SK-N-SH (cell line): Measurements from ENCODE around the gene ARF5. TPM values are rescaled to one million over a fixed set of nuclear protein-coding genes. Genes with fewer than 3 reads are reported as not detected.

Experiments used
- CTCF ChIA-PET: fragments of 300-600, 350-600 bp; formaldehyde crosslinking; extraction: SDS; loops from one replicate; lab custom pipeline; 2021; lab: Yijun Ruan, JAX
- POLR2A ChIA-PET: fragments of 350-600 bp; sonication (Branson Sonifier 250); formaldehyde crosslinking; extraction: SDS; loops from one replicate; lab custom pipeline; 2020; ENCODE audit warnings: antibody characterized with exemption, inconsistent platforms; lab: Yijun Ruan, JAX
- DNase-seq: peaks from one replicate; pipeline ENCODE4 v3.0.0; 2012
- H2AFZ ChIP-seq: fragments of 200-600 bp; sonication (generic); 2 replicates; pipeline ENCODE4 v1.8.1; 2016; ENCODE audit warnings: antibody characterized with exemption, mild to moderate bottlenecking, low read depth
- H3F3A ChIP-seq: fragments of 200-600 bp; sonication (generic); replicated peaks from 2 replicates; pipeline ENCODE3; 2016; ENCODE audit warnings: antibody characterized with exemption, mild to moderate bottlenecking; ENCODE audit not compliant: insufficient read depth
- H3K27ac ChIP-seq, 2 experiments: fragments of 200-500 bp in 1 of 2; fragments of 200-600 bp in 1 of 2; sonication (Bioruptor generic) in 1 of 2; sonication (generic), shearing (Covaris generic) in 1 of 2; 2 replicates each; pipeline versions ENCODE4 v1.5.1 to v1.6.1; 2014 to 2016; ENCODE audit warnings: low read depth in 2 of 2, inconsistent platforms in 1 of 2, low read length in 1 of 2, mild to moderate bottlenecking in 1 of 2, mixed read lengths in 1 of 2
- H3K27me3 ChIP-seq: fragments of 200-600 bp; sonication (generic), shearing (Covaris generic); 2 replicates; pipeline ENCODE4 v1.6.1; 2016; ENCODE audit warnings: mixed run types; ENCODE audit not compliant: insufficient read depth
- H3K36me3 ChIP-seq, 2 experiments: fragments of 200-500 bp in 1 of 2; fragments of 200-600 bp in 1 of 2; sonication (Bioruptor generic) in 1 of 2; sonication (generic) in 1 of 2; replicated peaks in 1 of 2; 2 replicates each; pipeline versions ENCODE3 to v1.5.1; 2014 to 2016; ENCODE audit warnings: low read length in 1 of 2, mild to moderate bottlenecking in 1 of 2; ENCODE audit not compliant: insufficient read depth in 2 of 2, control insufficient read depth in 1 of 2
- H3K4me1 ChIP-seq, 2 experiments: fragments of 200-500 bp in 1 of 2; fragments of 200-600 bp in 1 of 2; sonication (Bioruptor generic) in 1 of 2; sonication (generic), shearing (Covaris generic) in 1 of 2; 2 replicates each; pipeline versions ENCODE4 v1.5.1 to v1.6.1; 2014 to 2016; ENCODE audit warnings: low read depth in 1 of 2, low read length in 1 of 2, mixed run types in 1 of 2; ENCODE audit not compliant: insufficient read depth in 2 of 2, control insufficient read depth in 1 of 2
- H3K4me2 ChIP-seq: fragments of 200-600 bp; sonication (generic), shearing (Covaris generic); 2 replicates; pipeline ENCODE4 v1.6.1; 2017; ENCODE audit warnings: mixed run types
- H3K4me3 ChIP-seq, 2 experiments: fragments of 200-500 bp in 1 of 2; fragments of 200-600 bp in 1 of 2; sonication (Bioruptor generic) in 1 of 2; sonication (generic), shearing (Covaris generic) in 1 of 2; 2 replicates each; pipeline versions ENCODE4 v1.5.1 to v1.8.1; 2014 to 2016; ENCODE audit warnings: low read depth in 2 of 2, inconsistent platforms in 1 of 2, low read length in 1 of 2, mild to moderate bottlenecking in 1 of 2, mixed read lengths in 1 of 2, moderate library complexity in 1 of 2
- H3K79me2 ChIP-seq: fragments of 200-600 bp; sonication (generic); 2 replicates; pipeline ENCODE4 v1.8.1; 2017; ENCODE audit warnings: mild to moderate bottlenecking; ENCODE audit not compliant: insufficient read depth
- H3K9ac ChIP-seq: fragments of 200-600 bp; sonication (generic); 2 replicates; pipeline ENCODE4 v1.6.1; 2017; ENCODE audit warnings: mixed run types
- H3K9me2 ChIP-seq: fragments of 200-600 bp; sonication (generic); 2 replicates; pipeline ENCODE4 v1.6.1; 2017; ENCODE audit warnings: mixed run types
- H3K9me3 ChIP-seq: fragments of 200-600 bp; sonication (generic); 2 replicates; pipeline ENCODE4 v1.6.1; 2017; ENCODE audit warnings: mixed run types, mild to moderate bottlenecking, moderate library complexity
- H4K20me1 ChIP-seq: fragments of 200-600 bp; sonication (generic); 2 replicates; pipeline ENCODE4 v1.6.1; 2017; ENCODE audit warnings: mild to moderate bottlenecking, mixed run types; ENCODE audit not compliant: insufficient read depth
- CTCF ChIP-seq: fragments of 200-600 bp; sonication (generic); IDR thresholded peaks from 2 replicates; pipeline ENCODE4 v1.6.1; 2017; ENCODE audit warnings: antibody characterized with exemption, mild to moderate bottlenecking, moderate library complexity
- FOSL2 ChIP-seq: IDR thresholded peaks from 2 replicates; pipeline ENCODE4 v1.4.0; 2012; ENCODE audit warnings: low read depth, mild to moderate bottlenecking, moderate library complexity, borderline replicate concordance
- FOXJ3 ChIP-seq: sonication (generic); formaldehyde crosslinking; IDR thresholded peaks from 2 replicates; pipeline ENCODE4 v1.5.1; 2020; ENCODE audit warnings: mild to moderate bottlenecking, missing genetic modification reagents
- FOXM1 ChIP-seq: IDR thresholded peaks from 2 replicates; pipeline ENCODE4 v1.4.0; 2012; ENCODE audit warnings: low read depth, mild to moderate bottlenecking
- GABPA ChIP-seq: IDR thresholded peaks from 2 replicates; pipeline ENCODE4 v1.4.0; 2012; ENCODE audit warnings: low read depth, mild to moderate bottlenecking
- IRF3 ChIP-seq: fragments of 150-350 bp; IDR thresholded peaks from 2 replicates; pipeline ENCODE4 v1.6.1; 2016; ENCODE audit warnings: mild to moderate bottlenecking, low read depth, low read length
- MAX ChIP-seq: IDR thresholded peaks from 2 replicates; pipeline ENCODE4 v1.4.0; 2012; ENCODE audit warnings: low read depth
- MEF2A ChIP-seq: IDR thresholded peaks from 2 replicates; pipeline ENCODE4 v1.4.0; 2012; ENCODE audit warnings: low read depth, borderline replicate concordance
- MXI1 ChIP-seq: IDR thresholded peaks from 2 replicates; pipeline ENCODE4 v1.6.1; 2012; ENCODE audit warnings: mild to moderate bottlenecking, low read depth, low read length, improper control_type of control experiment
- NRF1 ChIP-seq: IDR thresholded peaks from 2 replicates; pipeline ENCODE4 v1.6.1; 2012; ENCODE audit warnings: low read depth, mild to moderate bottlenecking, low read length
- PBX3 ChIP-seq: IDR thresholded peaks from 2 replicates; pipeline ENCODE4; 2012
- RAD21 ChIP-seq: IDR thresholded peaks from 2 replicates; pipeline ENCODE4 v1.6.1; 2012; ENCODE audit warnings: mild to moderate bottlenecking, low read length
- RFX5 ChIP-seq: IDR thresholded peaks from 2 replicates; pipeline ENCODE4 v1.6.1; 2012; ENCODE audit warnings: mild to moderate bottlenecking, improper control_type of control experiment, low read length
- SMC3 ChIP-seq: IDR thresholded peaks from 2 replicates; pipeline ENCODE4 v1.6.1; 2012; ENCODE audit warnings: low read depth, low read length, improper control_type of control experiment
- TAF1 ChIP-seq: IDR thresholded peaks from 2 replicates; pipeline ENCODE4 v1.6.1; 2012; ENCODE audit warnings: low read depth, mild to moderate bottlenecking, low read length, moderate library complexity, borderline replicate concordance
- TCF12 ChIP-seq: IDR thresholded peaks from 2 replicates; pipeline ENCODE4 v1.4.0; 2012
- USF1 ChIP-seq: IDR thresholded peaks from 2 replicates; pipeline ENCODE4 v1.4.0; 2012; ENCODE audit warnings: low read depth, borderline replicate concordance
- USF2 ChIP-seq: fragments of 150-350 bp; IDR thresholded peaks from 2 replicates; pipeline ENCODE4 v1.6.1; 2017; ENCODE audit warnings: antibody characterized with exemption, low read length, low read depth, borderline replicate concordance
- WGBS: methylation state at CpG from one replicate; pipeline ENCODE4 v1.1.6; 2017; ENCODE audit warnings: low lambda C conversion rate; 5-methylcytosine and 5-hydroxymethylcytosine counted together
- polyA plus RNA-seq, 3 experiments: library from polyadenylated mRNA; depleted of rRNA; stranded (reverse); fragments of >200 nt; gene quantifications; 2 replicates each; pipeline ENCODE4 v1.2.3, GENCODE V29; 2012

ARF5 gene
- polyA plus RNA-seq, 1 of the 3 experiments (the other 2 are of a cell fraction), result 562 TPM

GRCh38 chr7:127585044-127585953 lies 2.9 kb upstream of the ARF5 start, which contains the start of gene GCC1 (continued):
- TF ChIP-seq PBX3 (peak; percentile 2; the same call in 1 of the 2 replicates), NRF1 (no peak), TAF1 (peak; percentile 86), USF2 (no peak), FOXM1 (no peak), RFX5 (peak; percentile 76; the same call in 1 of the 2 replicates), MAX (peak; percentile 97), GABPA (peak; percentile 92), FOSL2 (no peak), FOXJ3 (CRISPR knock-in tag) (no peak), RAD21 (no peak), MXI1 (peak; percentile 89)

- Histone ChIP-seq H3K4me3 (no peak overlapping the region), H3F3A (peaks cover 6% of the 10 kb centered on the region)
- TF ChIP-seq CTCF, result no peak
- no peak for TF ChIP-seq GABPA
- TF ChIP-seq TCF12, result no peak
- TF ChIP-seq IRF3, result no peak
- TF ChIP-seq FOXJ3 (CRISPR knock-in tag), result no peak
- TF ChIP-seq SMC3, result no peak
- TF ChIP-seq USF1, result no peak
- TF ChIP-seq RFX5, result no peak
- no peak for TF ChIP-seq MEF2A
- no peak for TF ChIP-seq NRF1
- TF ChIP-seq, all 33 proteins: peak for 0
- H3K27me3 ChIP-seq, result no peaks in the 10 kb centered on the region
- peaks cover 10 to 54% of the 10 kb centered on the region in 2 experiments; a peak in 3 of 4 replicates for H3K4me1 ChIP-seq
- H3K27ac ChIP-seq, result no peak overlapping the region
- ChIA-PET POLR2A (interaction anchor here (1.1 to 1.9 kb wide), 2 partner anchors 65 to 194 kb away, joined by 5 read pairs; partner anchors contain the start of gene ZNF800), CTCF (interaction anchor here (0.8 to 7.9 kb wide), 4 partner anchors 9 to 622 kb away, joined by 3 to 78 read pairs (median 4); no protein-coding TSS in a partner anchor)
- peaks cover 22 to 40% of the 10 kb centered on the region in 2 experiments for H3K36me3 ChIP-seq
- DNase-seq, result no peak
- peaks cover 58% of the 10 kb centered on the region for H3K79me2 ChIP-seq
- H3K4me2 ChIP-seq, result no peak overlapping the region
- H2AFZ ChIP-seq, result no peak overlapping the region
- peaks cover 42% of the 10 kb centered on the region for H4K20me1 ChIP-seq
- H3K9me2 ChIP-seq, result no peaks in the 10 kb centered on the region
- WGBS, result 87% methylated on average over 2 of the region's 2 CpGs
- no peak overlapping the region for H3K9ac ChIP-seq
- H3K9me3 ChIP-seq, result no peaks in the 10 kb centered on the region
Observed at GRCh38 chr7:127586346-127586745, 1.9 kb upstream of the ARF5 start.
